H1 (cell line): ENCODE measurements around the gene MT1B. TPM values are rescaled to one million over a fixed set of nuclear protein-coding genes. Genes with fewer than 3 reads are reported as not detected.

ENCODE experiments used
- HDAC2 ChIP-seq, 2 experiments: fragments of 300-600 bp in 1 of 2; sonication (generic) in 1 of 2; IDR thresholded peaks; 2 replicates each; pipeline ENCODE4 v1.6.1; 2011 to 2012; ENCODE audit warnings: low read depth in 2 of 2, low read length in 2 of 2, mild to moderate bottlenecking in 2 of 2, moderate library complexity in 2 of 2, borderline replicate concordance in 1 of 2, inconsistent platforms in 1 of 2
- RBBP5 ChIP-seq: IDR thresholded peaks from 2 replicates; pipeline ENCODE4 v1.7.1; 2012; ENCODE audit warnings: low read depth, mild to moderate bottlenecking, inconsistent platforms, low read length, moderate library complexity, borderline replicate concordance
- TAF7 ChIP-seq: optimal IDR thresholded peaks from 2 replicates; pipeline ENCODE3; 2011; ENCODE audit warnings: low read depth, mild to moderate bottlenecking, inconsistent platforms, low read length, moderate library complexity, borderline replicate concordance
- TEAD4 ChIP-seq: IDR thresholded peaks from 2 replicates; pipeline ENCODE4 v1.6.1; 2012; ENCODE audit warnings: low read depth, low read length, inconsistent platforms, mixed read lengths
- polyA plus RNA-seq, 7 experiments: library from polyadenylated mRNA; depleted of rRNA in 3 of 7; stranded (reverse) in 5 of 7; unstranded in 2 of 7; fragments of >200 nt in 5 of 7; fragments of 200-250 nt in 2 of 7; gene quantifications; 1 replicate in 5 of 7; 2 replicates in 1 of 7; 4 replicates in 1 of 7; pipeline versions ENCODE4 v1.2.1 to v1.2.3, GENCODE V29; 2011 to 2013; ENCODE audit warnings: missing spikeins in 2 of 7, mixed read lengths in 2 of 7
- total RNA-seq: library from RNA; stranded (reverse); fragmentation: NEBNext Ultra II Directional; extraction: Animal tissue kit (Norgen Biotek cat#: 25700); gene quantifications from 2 replicates; pipeline ENCODE4 v1.2.1, GENCODE V29; 2021

Gene MT1B
- total and polyA plus RNA-seq, 2 of the 8 experiments (the other 6 are each of a cell fraction or from before 2014, with no cell fraction given) = not detected

DNA sequence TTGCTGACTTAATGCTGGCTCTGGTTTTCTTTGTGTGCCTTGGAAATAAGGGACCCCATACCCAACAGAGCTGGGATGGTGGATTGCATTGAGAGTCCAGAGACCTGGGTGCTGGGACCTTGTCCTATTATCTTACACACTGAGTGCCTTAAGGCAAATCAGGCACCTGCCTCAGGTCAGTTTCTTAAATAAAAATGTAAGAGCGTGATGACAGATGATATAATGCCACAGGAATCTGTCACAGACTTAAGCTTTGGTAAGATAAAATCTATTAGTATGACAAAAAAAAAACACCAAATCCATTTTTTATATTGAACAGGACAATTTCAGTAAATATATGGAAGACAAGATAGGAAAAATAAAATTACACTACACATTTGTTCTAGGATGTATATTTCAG lies 11.6 kb upstream of the MT1B start (continued):
- TF ChIP-seq RBBP5 (no peak), TAF7 (no peak), HDAC2 (IDR thresholded peaks at IDR 0.05; ENCODE audit: borderline replicate concordance in 1 of 2, low read depth in 2 of 2, low read length in 2 of 2) (no peak), TEAD4 (no peak)
